Stimulated activated naive CD4-positive, alpha-beta T cell treated with Interleukin-2 at 50 U/mL for 16 hours (primary cell): ENCODE measurements around the gene REST.

Source experiments
- DNase-seq: peaks from one replicate; lab custom pipeline; 2025; lab: John Stamatoyannopoulos, UW

The REST gene

GRCh38 chr4:56977321-56978012, 69.8 kb downstream of the REST start, which contains the start of gene NOA1:
TSS of gene NOA1 (minus strand) at chr4:56977606. CDS start at chr4:56977585, 21 bp downstream.
- DNase-seq = peak; percentile 93

DNA sequence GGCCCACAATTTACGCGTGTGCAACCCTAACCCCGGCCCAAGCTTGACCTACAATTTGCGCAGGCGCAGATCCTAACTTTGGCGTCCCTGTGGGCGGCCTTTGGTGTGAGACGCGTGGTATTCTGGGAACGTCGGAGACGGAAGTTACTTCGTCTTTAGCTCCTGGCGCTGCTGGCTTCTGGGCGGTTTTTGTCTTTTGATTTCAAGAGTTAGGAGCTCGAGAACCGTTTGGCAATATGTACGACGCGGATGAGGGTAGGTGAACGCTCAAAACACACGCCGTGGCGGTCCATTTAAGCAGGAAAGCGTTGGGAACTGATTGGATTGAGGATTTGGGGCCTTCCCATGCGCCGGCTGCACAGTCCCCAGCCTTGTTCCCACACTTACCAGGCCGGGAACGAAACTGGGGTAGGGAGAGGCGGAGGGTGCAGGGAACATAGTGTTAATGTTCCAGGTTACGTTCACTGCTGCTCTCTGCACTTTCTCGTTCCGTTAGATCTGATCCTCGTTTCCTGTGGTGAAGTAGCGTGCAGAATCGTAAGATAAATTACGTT, 71.1 kb downstream of the REST start, which contains the start of gene POLR2B:
TSS of gene POLR2B (plus strand) at position 147 of the 554 bp plus-strand sequence. CDS start at position 237, 90 bp downstream.
- peak; percentile 88 for DNase-seq

GRCh38 chr4:56979421-56980072, 71.8 kb downstream of the REST start:
- peak; percentile 32 for DNase-seq

GRCh38 chr4:56981795-56982201, 74.1 kb downstream of the REST start:
- DNase-seq = no peak

- no peak for DNase-seq
Measured at GRCh38 chr4:56986192-56986591, 78.5 kb downstream of the REST start.

GRCh38 chr4:56986952-56987351, 79.3 kb downstream of the REST start:
- DNase-seq = no peak

GRCh38 chr4:56990109-56990905, 82.6 kb downstream of the REST start:
- no peak for DNase-seq

DNA sequence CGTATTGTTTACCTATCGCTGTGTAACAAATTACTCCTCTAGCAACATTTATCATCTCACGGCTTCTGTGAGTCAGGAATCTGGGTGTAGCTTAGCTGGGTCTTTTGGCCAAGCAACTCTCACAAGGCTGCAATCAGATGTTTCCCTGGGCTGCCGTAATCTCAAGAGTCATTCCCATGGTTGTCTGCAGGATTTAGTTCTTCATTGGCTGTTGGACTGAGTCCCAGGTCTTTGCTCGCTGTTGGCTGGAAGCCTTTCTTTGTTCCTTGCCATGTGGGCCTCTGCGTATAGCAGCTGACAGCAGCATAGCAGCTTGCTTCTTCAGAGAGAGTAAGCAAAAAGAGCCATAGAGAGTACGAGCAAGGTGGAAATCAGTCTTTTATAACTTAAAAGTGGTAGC, 87.8 kb downstream of the REST start:
- DNase-seq = no peak

DNA sequence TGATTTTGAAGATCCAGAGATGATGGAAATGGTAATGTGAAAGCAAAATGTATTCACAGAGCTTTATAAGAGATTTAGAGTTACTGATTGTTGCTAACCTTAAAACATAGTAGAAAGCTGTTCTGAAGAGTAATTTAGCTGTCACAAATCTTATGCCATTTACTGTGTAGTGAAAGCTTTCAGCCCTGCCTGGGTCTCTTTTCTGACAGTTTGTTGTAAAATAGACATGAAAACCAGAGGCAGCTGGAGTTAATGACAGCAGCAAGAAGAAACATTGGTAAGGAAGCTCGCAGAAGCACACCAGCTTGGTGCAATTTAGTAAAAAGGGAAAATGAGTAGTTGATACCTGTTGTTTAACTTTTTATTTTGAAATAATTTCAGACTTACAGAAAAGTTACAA, 92.1 kb downstream of the REST start:
- DNase-seq = no peak

- DNase-seq = no peak
Measured at GRCh38 chr4:57013543-57014120, 105.9 kb downstream of the REST start.
